Measurements from ENCODE around the gene CTBP2. TPM values are rescaled to one million over a fixed set of nuclear protein-coding genes. Genes with fewer than 3 reads are reported as not detected.

Gene CTBP2
- 61.4 TPM for polyA plus RNA-seq (2012; ENCODE audit: insufficient read depth, insufficient read length)

GRCh38 chr10:125159932-125160855 is at the start of gene CTBP2:
Gene CTBP2, minus strand, starts transcription at chr10:125160563.
- no peak within 1 kb of the TSS for H3K4me3 ChIP-seq (ENCODE audit: low read length)

GRCh38 chr10:125209591-125210355 is 49.4 kb upstream of the CTBP2 start:
- no peak overlapping the region for H3K4me3 ChIP-seq (ENCODE audit: low read length)
- no peak for DNase-seq (ENCODE audit: low read depth, low spot score)

More at GRCh38 chr10:125159932-125160855, at the start of gene CTBP2:
- DNase-seq (ENCODE audit: low read depth, low spot score), result no peak

GRCh38 chr10:125208854-125209565 is 48.6 kb upstream of the CTBP2 start:
- H3K4me3 ChIP-seq (ENCODE audit: low read length), result no peak overlapping the region
- DNase-seq (ENCODE audit: low read depth, low spot score), result no peak

- no peak for DNase-seq (ENCODE audit: low read depth, low spot score)
- H3K4me3 ChIP-seq (ENCODE audit: low read length), result no peak overlapping the region
These were observed 46.3 kb upstream of the CTBP2 start for GRCh38 chr10:125206623-125207022.

GRCh38 chr10:125205431-125205830 is 45.1 kb upstream of the CTBP2 start:
- H3K4me3 ChIP-seq (ENCODE audit: low read length), result no peak overlapping the region
- DNase-seq (ENCODE audit: low read depth, low spot score), result no peak

GRCh38 chr10:125204400-125204799 is 44.0 kb upstream of the CTBP2 start:
- H3K4me3 ChIP-seq (ENCODE audit: low read length), result no peak overlapping the region
- DNase-seq (ENCODE audit: low read depth, low spot score), result no peak

- H3K4me3 ChIP-seq (ENCODE audit: low read length), result no peak overlapping the region
- DNase-seq (ENCODE audit: low read depth, low spot score), result no peak
These were observed 42.9 kb upstream of the CTBP2 start for GRCh38 chr10:125203186-125203800.

- no peak for DNase-seq (ENCODE audit: low read depth, low spot score)
- no peak overlapping the region for H3K4me3 ChIP-seq (ENCODE audit: low read length)
These were observed 41.6 kb upstream of the CTBP2 start for GRCh38 chr10:125201791-125202622.

GRCh38 chr10:125201108-125201524 is 40.8 kb upstream of the CTBP2 start:
- no peak overlapping the region for H3K4me3 ChIP-seq (ENCODE audit: low read length)
- DNase-seq (ENCODE audit: low read depth, low spot score), result no peak

GRCh38 chr10:125200396-125200795 is 40.0 kb upstream of the CTBP2 start:
- no peak for DNase-seq (ENCODE audit: low read depth, low spot score)
- no peak overlapping the region for H3K4me3 ChIP-seq (ENCODE audit: low read length)

- H3K4me3 ChIP-seq (ENCODE audit: low read length), result no peak overlapping the region
- DNase-seq (ENCODE audit: low read depth, low spot score), result no peak
These were observed 38.9 kb upstream of the CTBP2 start for GRCh38 chr10:125199270-125199669.

- H3K4me3 ChIP-seq (ENCODE audit: low read length), result no peak overlapping the region
- no peak for DNase-seq (ENCODE audit: low read depth, low spot score)
These were observed 34.5 kb upstream of the CTBP2 start for GRCh38 chr10:125194814-125195213.

GRCh38 chr10:125193306-125193877 is 33.0 kb upstream of the CTBP2 start:
- DNase-seq (ENCODE audit: low read depth, low spot score), result no peak
- H3K4me3 ChIP-seq (ENCODE audit: low read length), result no peak overlapping the region

- DNase-seq (ENCODE audit: low read depth, low spot score), result no peak
- no peak overlapping the region for H3K4me3 ChIP-seq (ENCODE audit: low read length)
These were observed 32.3 kb upstream of the CTBP2 start for GRCh38 chr10:125192620-125193019.

GRCh38 chr10:125192005-125192404 is 31.6 kb upstream of the CTBP2 start:
- H3K4me3 ChIP-seq (ENCODE audit: low read length), result no peak overlapping the region
- DNase-seq (ENCODE audit: low read depth, low spot score), result no peak

- no peak for DNase-seq (ENCODE audit: low read depth, low spot score)
- H3K4me3 ChIP-seq (ENCODE audit: low read length), result no peak overlapping the region
These were observed 30.6 kb upstream of the CTBP2 start for GRCh38 chr10:125190946-125191345.

GRCh38 chr10:125190414-125190813 is 30.1 kb upstream of the CTBP2 start:
- H3K4me3 ChIP-seq (ENCODE audit: low read length), result no peak overlapping the region
- DNase-seq (ENCODE audit: low read depth, low spot score), result no peak

- no peak overlapping the region for H3K4me3 ChIP-seq (ENCODE audit: low read length)
- DNase-seq (ENCODE audit: low read depth, low spot score), result no peak
These were observed 28.8 kb upstream of the CTBP2 start for GRCh38 chr10:125189162-125189561.
